ENCODE measurements around the gene TFAP2C.
A peak's percentile ranks its signal among the peaks of the same experiment; 100 is the strongest.

The TFAP2C gene

DNA sequence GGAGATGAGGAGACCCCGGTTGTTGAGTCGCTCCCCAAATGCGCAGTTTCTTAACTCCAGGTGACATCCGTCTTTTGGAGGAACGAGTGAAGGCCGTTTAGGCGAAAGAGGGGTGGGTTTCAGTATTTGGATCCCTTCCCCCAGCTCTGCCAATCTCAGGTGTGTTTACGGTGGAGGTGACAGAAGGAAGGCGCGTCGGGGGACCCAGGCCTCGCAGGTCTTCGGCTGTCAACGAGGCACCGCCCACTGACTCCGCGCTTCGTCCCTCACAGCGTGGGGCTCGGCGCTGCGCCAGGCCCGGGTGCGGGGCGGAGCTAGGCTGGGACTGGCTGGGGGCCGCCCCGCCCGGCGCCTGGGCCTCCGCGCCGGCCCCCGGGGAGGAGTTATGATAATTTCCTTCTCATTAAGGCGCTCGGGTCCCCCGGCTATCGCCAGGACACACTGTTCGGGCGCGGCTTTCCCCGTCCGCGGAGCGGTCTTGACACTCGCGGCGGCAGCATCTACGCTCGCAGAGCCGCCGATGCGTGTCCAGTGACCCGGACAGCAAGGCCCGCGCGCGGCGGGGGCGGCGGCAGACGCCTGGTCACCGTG, at the start of gene TFAP2C:
TSS of gene TFAP2C (plus strand) at position 434 of the 591 bp plus-strand sequence. CDS start 239 bp downstream, outside the sequence.
- DNase-seq: peak in 1 of 3 experiments; percentile 84

DNA sequence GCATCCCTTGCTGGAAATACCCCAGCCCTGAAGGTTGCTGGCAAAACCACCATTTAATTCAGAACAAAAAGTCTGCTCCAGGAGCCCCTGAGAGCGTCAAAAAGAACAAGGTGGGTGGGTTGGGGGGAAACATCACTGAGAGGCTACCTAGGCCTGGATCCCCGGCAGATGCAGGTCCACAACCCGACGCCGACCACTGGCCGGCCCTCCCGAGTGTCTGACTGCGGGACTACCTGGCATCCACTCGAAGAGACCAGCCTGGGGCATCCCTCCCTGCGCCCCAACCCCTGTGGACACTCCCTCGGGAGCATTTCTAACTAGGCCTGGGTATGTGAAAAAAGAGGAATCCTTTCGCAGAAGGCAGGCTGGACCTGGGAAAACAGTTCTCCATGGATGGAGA, 48.9 kb upstream of the TFAP2C start:
- DNase-seq: no peak

DNA sequence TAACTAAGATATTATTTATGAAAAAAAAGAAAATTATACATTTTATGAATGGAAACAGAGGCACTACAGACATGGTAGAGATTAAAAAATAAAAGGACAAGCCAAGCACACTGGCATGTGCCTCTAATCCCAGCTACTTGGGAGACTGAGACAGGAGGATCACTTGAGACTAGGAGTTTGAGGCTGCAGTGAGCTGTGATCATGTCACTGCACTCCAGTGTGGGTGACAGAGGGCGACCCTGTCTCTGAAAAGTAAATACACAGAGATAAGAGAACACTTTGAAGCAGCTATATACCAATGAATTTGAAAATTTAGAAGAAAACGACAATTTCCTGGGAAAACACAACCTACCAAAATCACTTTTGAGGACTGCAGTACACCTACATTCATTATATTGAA, 47.4 kb upstream of the TFAP2C start:
- no peak for DNase-seq

DNA sequence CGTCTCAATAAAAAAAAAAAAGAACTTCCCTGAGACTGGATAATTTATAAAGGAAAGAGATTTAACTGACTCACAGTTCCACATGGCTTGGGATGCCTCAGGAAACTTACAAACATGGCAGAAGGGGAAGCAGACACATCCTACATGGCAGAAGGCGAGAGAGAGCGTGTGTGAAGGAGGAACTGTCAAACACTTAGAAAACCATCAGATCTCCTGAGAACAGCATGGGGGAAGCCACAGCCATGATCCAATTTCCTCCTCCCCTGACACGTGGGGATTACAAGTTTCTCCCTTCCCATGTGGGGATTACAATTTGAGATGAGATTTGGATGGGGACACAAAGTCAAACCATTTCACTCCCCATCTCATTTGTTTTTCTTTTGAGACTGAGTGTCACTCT, 46.6 kb upstream of the TFAP2C start:
- DNase-seq: no peak

DNA sequence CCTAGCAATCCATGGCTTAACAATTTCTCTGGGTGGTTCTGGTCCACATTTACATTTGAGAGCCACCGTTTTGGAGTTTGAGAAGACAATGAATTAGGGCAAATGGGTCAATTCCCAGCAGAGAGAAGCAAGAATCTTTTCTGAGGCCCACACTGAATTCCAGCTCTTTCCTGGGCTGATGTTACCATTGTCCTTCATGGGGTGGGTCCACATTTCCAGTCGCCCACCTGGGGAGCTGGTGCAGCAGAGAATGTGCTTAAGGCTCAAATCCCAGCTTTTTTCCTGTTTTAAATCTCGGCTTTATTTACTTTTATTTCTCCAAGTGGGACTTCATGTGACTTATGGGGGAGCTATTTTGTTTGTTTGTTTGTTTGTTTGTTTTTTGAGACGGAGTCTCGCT, 44.2 kb upstream of the TFAP2C start:
- no peak for DNase-seq

DNA sequence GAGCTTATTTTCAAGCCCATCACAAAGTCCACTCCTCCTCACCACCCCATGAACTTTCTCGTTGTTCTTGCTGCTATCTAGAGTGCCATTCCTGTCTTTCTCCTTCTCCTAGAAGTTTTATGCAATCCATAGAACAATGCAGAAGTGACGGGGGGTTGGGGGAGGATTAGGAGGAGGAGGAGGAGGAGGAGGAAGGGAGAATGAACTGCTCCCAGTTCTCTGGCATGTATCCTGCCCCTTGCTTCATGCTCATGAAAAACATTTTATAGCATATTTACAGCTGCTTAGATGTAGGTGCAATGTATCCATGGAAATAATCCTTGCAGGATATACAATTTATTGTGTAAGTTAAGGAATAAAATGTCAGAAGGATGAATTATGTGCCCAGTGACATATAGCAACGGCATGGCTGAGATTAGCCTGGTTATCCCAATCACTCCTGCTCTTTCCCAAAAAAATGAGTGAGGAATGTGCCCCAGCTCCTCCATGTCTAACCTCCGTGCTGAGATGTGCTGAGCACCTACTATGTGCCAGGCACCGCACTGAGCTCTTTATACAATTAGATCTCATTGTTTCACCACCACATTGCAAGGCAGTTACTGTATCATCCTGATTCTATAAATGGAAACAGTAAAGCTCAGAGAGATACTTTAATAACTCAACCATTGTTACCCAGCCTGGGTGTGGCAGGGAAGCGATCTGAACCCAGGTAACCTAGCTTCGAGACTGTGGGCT, 41.6 kb upstream of the TFAP2C start:
- DNase-seq: no peak

DNA sequence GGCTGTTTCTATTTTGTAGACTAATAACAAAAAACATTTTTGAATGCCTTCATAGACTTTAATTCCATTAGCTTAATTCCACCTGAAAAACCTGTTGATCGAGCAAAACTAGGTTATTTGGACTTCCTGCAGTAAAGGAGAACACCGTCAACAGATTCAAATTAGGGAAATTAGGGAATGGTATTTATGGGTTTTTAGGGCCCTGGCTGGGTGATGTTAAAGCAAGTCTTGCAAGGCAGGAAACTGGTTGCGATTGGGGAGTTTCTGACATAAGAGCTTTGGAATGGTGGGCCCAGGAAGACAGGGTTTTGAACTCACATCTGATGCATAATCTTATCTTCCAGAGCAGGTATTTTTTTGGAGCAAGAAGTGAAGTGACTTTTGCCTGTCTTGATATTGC, 40.1 kb upstream of the TFAP2C start:
- no peak for DNase-seq

DNA sequence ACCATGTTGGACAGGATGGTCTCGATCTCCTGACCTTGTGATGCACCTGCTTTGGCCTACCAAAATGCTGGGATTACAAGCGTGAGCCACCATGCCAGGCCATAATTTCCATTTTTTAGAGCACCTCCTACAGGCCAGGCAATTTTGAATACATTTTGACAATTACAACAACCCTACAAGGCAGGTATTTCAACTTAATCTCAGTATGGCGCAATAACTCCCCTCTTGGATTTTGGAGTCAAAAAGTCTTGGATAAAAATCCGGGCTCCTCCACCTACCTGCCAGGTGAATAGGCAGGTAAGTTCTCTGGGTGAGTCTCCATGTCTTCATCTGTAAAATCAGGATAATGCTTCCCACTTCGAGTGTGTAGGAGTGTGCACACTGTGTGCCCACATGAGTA, 39.5 kb upstream of the TFAP2C start:
- no peak for DNase-seq

DNA sequence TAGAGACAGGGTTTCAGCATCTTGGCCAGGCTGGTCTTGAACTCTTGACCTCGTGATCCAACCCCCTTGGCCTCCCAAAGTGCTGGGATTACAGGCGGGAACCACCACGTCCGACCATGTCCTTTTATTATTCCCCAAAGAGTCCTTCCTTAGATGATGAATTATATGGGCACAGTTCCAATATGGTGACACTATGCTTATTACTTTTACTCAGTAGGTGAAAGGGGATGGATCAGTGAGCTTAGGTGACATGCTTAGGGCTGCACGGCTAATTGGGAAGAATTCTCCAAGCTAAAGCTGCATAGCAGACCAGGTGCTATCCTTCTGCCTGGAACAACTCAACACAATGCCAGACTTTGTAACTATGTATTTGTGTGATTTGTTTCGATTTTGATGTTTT, 38.2 kb upstream of the TFAP2C start:
- no peak for DNase-seq

DNA sequence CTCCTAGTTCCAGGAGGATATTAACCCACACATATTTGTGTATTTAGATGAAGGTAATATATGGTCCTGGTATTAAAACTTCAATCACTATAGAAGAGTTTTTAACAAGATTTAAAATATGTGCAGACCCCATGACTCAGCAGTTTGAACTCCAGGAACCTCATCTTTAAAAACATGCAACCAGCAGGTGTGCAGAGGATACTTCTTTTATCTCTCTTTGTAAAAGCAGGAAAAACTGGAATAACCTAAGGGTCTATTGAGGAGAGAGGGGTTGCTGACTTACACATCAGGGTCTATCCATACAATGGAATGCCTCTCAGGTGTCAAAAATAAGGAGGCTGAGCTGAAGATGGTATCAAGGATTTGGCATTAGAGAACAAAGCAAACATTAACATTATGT, 36.9 kb upstream of the TFAP2C start:
- DNase-seq: no peak

DNA sequence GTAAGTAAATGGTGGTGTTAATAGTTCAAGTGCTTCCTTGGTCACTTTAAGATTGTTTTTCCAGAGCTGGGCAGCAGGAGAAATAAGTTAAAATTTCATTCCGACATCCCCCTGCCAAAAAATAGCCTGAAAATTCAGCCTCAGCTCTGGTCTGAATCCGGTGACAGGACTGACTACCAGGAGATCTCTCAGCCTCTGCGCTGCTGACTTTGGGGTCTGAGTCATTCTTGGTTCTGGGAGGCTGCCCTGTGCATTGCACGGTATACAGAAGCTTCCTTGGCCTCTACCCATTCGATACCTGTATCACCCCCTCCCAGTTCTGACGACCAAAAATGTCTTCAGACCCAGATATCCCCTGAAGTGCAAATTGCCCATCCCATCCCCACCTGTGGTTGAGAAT, 36.3 kb upstream of the TFAP2C start:
- no peak for DNase-seq

DNA sequence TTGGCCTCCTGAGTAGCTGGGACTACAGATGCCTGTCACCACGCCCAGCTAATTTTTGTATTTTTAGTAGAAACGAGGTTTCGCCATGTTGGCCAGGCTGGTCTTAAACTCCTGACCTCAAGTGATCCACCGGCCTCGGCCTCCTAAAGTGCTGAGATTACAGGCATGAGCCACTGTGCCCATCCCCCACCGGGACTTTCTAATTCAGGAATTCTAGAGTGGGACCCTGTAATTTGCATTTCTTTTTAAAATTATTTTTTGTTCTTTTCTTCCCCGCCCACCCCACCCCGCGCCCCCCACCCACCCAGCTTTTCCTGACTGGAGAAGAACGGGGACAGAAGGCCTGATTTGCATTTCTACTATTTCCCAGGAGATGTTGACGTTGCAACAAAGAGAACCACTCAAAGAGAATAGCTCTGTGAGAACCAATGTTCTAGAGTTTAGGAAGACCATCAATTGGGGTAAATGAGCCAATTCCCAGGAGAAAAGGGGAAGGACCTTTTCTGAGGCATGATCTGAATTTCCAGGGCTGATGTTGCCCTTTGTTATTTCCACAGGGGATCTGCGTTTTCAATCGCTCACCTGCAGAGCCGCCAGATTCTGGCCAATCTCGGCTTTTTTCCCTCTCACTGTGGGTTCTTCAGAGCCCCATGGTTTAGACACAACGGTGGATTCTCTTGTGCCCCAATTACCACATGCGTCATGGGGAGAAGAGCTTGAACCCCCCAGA, 33.2 kb upstream of the TFAP2C start:
- no peak for DNase-seq

DNA sequence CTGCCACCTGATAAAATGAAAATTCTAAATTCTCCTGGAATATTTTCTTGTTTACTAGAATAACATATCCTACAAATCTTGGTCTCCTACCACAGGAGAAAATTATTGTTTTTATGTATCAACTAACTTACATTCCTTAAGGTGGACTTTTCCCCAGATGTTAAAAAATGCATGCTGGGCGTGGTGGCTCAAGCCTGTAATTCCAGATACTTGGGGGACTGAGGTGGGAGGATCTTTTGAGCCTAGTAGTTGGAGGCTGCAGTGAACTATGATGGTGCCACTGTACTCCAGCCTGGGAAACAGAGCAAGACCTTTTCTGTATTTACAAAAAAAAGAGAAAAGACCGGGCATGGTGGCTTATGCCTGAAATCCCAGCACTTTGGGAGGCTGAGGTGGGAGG, 27.9 kb upstream of the TFAP2C start:
- no peak for DNase-seq

DNA sequence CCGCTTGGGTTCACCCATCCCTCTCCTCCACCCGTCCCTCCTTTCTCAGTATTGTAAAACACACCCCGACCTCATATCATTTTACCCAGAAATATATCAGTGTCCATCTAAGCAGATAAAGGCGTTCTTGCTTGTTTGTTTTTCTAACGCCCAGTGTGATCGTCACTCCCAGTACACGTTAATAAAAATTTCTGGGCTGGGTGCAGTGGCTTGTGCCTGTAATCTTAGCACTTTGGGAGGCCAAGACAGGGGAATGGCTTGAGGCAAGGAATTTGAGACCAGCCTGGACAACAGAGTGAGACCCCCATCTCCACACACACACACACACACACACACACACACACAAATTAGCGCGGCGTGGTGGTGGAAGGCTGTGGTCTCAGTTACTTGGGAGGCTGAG, 24.4 kb upstream of the TFAP2C start:
- no peak for DNase-seq

DNA sequence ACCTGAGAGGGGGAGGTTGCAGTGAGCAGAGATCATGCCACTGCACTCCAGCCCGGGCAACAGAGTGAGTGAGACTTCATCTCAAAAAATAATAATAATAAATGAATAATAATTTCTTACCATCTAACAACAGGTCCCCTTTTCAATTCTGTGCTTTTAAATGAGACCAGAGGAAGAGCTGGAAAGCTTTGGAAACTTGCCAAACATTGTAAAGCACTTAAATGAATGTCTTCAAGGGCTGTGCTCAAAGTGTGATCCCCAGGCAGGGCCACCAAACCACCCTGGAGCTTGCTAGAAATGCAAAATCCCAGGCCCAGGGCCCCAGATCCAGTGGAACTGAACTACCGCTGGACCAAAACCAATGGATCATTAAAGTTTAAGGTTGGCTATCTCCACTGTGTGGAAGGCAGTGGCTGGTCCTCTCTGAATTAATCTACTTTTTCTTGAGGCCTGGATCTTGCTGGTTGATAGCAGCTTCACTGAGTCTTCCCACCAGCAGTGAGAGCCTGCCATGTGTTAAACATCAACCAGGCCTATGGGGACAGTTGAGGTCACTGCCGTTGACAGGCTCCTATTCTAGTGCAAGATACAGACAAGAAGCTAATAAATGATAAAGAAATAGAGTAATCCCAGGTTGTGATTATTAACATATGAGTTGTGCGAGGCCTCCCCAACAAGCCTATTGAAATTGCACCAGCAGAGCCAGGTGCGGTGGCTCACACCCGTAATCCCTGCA, 23.7 kb upstream of the TFAP2C start:
- no peak for DNase-seq

DNA sequence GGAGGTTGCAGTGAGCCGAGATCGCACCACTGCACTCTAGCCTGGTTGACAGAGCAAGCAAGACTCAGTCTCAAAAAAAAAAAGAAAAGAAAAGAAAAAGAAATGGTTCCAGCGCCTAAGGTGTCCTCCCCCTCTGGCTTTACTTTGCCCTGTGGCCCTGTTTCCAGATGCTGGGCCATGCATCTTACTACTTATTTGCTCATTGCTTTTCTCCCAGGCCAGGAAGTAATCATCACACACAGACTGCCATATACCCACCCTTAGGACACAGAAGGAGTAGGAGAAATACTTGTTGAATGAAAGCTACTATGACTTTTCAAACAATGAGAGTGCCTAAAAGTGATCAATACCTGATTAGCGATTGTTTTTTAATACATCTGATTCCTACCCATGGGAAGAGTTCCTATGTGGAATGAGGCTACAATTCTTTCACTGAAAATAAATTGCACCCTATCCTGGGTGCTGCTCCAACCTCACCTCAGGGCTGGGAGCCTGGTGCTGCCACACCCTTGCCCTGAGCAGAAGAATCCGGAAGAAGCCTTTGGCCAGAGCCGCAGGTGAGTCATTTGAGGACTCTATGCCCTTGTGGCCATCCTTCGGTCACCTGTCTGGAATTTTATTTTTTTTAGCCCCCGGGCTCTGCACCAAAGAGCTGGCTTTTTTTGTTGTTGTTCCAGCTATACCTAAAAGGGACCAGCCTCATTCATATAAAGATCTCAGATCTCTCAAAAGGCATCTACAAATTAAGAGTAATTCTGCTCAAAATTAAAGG, 22.7 kb upstream of the TFAP2C start:
- DNase-seq: no peak

DNA sequence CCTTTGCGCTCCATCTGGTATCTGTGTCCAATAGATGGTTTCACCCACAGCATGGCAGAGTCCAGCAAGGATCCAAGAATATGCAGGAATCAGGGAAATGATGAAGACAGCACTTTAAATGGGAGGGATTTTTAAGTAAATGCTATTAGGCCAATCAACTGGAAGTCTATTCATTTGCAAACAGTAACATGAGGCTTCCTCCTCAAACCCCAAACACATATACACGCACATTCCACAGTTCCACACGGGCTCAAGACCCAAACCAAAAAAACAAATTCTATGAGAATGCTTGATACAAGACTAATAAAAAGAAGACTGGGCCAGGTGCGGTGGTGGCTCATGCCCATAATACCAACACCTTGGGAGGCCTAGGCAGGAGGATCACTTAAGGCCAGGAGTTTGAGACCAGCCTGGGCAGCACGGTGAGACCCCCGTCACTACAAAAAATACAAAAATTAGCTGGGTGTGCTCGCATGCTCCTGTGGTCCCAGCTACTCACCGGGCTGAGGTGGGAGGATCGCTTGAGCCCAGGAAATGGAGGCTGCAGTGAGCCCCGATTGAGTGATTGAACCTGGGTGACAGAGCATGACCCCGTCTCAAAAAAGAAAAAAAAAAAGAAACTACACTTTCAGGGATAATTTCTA, 21.9 kb upstream of the TFAP2C start:
- DNase-seq: no peak

DNA sequence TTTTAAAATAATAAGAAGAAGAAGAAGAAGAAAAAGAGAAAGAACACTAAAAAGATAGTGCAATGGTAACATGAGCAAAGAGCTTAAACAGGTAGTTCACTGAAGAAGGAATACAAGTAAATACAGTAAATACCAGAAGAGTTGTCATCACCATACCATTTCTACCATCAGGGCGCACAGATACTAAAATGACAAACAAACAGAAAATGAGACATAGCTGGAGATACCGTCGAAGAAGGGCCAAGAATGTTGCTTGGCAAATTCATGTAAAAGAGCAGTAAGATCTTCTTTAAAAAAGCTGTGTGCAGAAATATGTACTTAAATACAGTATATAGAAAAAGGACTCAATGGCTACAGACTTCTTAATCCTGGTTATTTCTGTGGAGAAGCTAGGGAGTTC, 20.7 kb upstream of the TFAP2C start:
- DNase-seq: no peak

DNA sequence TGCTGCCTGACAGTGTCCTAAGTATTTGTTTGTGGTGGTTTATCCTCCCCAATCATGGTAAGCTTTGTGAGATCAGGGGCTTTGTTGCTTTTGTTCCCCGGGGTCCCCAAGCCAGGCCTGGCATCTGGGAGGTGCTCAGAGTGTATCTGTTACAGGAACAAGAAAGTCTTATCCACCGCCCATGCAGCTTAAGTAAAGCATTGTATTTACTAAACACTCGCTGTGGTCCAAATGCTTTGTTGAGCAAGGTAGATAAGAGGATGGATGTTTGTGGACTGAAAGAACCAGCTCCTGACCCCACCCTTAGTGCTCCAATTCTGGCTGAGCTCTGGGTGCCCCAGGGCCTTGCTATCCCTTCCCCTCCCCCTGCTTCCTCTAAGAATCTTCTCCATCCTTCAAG, 19.8 kb upstream of the TFAP2C start:
- no peak for DNase-seq

DNA sequence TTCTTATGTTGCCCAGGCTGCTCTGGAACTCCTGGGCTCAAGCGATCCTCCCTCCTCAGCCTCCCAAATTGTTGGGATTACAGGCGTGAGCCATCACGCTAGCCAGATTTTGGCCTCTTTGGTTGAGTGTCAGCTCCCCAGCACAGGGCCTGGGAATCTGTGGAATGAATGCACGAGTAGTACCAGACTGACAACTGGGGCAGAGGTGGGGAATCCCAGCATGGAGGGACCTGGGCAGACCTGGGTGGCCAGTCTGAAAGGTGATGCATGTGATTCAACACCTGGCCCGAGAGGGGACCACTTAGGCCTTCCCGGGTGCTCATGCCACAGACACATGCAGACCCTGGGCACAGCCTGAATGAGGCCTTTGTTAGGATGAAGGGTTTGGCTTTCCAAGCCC, 19.0 kb upstream of the TFAP2C start:
- DNase-seq: no peak

DNA sequence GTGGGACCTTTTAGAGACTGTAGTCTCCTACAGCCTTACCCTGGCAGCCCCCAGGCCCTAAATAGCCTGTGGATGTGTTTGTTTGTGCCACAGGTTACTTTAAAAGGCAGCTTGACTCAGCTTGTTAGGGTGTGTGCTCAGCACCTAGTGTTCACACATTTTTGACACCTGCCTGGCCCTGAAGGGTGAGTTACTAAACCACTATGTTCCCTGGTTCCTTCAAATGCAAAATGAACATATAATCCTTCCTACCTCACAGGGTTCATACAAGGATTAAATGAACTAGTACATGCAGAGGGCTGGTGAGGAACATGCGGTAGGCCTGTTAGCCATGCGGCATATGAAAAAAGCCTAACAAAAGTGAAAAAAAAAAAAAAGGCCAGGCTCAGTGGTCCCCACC, 14.9 kb upstream of the TFAP2C start:
- no peak for DNase-seq

DNA sequence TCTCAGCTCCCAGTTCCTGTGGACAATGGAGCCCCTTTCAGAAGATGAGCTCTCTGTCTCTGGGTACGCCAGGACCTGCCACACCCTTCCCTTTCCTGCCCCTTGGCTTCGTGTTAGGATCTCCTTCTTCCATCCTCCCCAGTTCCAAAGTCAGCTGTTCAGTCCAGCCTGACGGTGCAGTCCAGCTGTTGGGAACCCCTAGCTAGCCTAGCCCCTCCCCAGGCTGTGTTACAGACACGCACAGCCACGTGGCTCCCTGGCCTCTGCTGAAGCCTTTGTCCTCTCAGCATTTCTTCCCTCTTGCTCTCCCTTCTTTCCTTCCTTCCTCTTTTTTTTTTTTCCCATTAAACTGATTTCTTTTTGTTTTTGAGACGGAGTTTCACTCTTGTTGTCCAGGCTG, 12.4 kb upstream of the TFAP2C start:
- DNase-seq: no peak

Measured in NCI-H1417 (cell line).